Effector CD4-positive, alpha-beta T cell (primary cell): ENCODE data around the gene TTC22.

Experiments
- DNase-seq: peaks from one replicate; pipeline ENCODE4 v3.0.0-alpha.2; 2020

TTC22 gene

DNA sequence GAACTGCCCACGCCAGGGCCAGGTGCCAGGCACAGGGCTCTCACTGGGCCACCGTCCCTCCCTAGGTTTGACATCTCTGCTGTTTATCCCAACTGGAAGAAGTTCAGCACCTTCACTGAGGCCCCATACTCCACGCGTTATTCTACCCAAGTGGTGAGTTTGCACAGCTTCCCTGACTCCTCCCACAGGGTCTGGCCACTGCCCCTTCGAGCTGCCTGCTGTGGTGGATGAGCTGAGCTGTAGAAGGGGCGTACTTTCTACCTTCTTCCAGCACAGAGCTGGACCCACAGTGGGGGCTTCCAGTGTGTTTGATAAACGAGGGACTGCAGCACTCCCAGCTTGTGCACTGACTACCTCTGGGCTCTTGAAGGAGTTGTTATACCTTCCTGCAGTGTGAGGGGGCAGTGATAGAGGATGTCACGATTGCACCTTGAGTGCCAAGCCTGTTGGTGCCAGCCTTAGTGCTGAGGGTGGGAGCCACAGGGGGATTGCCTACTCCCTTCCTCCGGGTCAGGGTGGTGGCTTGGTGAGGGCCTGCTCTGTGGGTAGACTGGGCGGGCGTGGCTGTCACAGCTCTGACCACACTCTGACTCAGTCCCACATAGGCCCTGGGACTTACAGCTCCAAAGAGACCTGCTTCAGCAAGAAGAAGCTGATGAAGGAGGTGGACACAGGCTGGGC lies 5.9 kb upstream of the TTC22 start:
- DNase-seq: no peak

DNA sequence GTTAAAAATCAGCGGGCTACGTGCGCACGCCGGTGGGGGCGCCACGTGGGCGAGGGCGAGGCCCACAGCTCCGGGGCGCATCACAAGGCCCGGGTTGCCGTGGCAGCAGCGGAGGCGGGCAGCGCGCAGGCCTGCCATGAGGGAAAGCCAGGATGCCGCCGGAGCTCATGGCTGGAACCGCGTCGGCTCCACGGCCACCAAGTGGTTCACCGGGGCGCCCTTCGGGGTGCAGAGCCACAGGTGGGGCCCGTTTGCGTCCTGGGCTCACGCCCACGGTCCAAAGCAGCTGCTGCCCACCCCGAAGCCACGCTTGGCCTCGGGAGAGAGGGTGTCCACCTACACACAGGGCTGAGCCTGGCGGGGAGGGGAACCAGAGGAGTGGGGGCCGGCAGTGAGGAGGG lies 4.9 kb upstream of the TTC22 start:
- DNase-seq: no peak

DNA sequence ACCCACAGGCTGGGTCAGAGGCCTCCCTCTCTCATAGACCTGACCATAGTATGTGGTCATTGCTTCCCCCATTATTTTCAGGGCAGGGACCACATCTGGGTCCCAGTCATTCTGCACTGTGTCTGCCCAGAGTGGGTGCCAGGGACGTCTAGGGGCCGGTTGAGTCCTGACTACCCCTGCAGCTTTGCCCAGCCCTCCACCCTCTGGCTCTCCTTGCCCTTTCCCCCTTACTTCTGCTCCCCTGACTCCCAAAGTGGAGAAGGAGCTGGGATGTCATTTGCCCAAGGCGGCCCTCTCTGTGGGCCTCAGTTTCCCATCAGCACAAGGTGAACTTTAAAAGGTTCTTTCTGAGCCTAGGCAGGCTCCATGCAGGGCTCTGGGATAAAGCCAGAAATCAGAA lies 4.3 kb upstream of the TTC22 start:
- DNase-seq: no peak

DNA sequence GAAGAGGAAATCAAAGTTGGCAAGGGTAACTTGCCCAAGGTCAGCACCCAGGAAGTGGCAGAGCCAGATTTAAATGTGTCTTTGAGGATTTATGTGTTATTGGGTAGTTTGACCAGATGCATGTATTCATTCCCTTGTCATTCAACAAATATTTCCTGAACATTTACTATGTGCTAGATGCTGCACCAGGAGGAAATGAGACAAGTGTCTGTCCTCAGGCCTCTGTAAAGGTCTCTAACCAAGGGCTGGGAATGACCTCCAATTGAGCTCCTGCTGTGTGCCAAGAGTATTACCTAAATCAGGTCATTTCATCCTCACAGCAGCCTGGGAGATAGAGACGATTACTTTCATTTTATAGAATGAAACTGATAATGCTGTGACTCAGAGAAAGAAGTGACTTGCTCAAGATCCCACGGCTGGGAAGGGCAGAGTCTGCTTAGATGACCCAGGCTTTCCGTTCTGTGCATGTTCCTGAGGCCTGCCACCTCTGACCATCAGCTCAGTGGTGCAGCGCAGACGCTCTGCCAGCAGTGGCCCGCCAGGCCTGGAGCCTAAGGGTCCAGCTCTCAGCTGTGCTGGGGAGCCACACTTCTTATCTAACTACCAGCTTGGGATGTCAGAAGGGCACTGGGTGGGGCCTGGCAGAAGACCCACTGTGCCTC lies 3.5 kb upstream of the TTC22 start:
- no peak for DNase-seq

DNA sequence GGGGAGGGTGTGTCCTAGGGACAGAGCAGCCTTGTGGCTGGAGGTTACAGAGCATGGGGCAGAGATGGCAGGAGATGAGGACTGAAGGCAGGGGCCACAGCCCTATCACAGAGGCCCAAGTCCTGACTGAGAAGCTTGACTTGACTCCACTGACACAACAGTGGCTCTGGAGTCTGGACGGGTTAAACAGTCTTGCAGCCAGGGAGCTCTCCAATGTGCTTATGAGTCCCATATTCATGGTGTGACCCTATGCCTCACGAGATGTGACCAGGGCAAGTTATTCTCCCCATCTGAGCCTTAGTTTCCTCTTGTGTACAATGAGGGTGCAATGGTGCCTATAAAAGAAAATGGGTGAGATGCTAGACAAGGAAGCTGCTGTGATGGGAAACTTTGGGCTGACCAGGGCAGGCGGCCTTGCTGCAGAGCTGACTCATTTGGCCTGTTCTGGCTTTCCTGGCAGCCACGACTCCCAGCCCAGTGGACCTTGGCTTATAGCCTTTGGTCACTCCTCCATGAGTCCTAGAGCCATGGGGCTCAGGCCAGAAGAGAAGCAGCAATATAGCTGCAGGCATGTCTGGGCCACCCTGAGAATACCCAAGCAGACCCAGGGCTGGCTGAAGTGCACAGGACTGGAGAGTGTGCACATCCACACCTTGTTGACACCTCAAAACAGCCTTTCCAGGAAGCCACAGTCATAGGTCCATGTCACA lies 2.8 kb upstream of the TTC22 start:
- no peak for DNase-seq

DNA sequence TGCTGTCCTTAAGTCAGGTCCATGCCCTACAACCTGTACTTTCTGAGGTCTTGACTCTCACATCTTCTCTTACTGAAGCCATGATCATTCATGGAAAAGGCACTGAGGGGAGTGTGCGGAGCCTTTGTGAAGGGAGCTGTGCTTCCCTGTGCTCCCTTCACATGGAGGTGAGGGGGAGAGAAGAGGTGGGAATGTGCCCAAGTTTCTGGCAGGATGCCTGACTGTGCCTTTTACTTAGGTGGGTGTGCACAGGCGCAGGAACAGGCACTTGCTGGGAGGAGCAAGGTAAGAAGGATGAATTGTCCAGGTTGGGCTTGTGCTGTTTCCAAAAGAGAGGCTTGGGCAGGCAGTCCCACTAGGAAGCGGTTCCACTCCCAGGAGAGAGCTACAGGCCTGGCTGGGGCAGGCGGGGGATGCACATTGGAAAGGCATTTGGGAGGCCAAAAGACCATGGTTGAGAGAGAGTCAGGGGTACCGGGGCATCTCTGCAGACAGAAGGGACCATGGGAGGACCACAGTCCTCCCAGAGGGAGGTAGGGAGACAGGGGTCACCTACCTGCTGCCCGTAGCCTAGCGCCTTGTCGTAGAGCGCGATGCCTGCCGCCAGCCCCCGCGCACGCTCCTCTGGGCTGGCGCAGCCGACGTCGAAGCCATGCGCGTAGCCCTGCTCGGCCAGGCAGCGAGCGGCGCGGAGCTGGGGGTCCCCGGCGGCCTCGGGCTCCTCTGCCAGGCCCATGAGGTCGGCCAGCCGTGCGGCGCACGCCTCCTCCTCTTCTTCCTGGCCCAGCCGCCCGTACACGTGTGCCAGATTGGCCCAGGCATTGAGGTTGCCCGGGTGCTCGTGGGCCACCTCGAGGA lies 853 bp downstream of the TTC22 start:
- no peak for DNase-seq

DNA sequence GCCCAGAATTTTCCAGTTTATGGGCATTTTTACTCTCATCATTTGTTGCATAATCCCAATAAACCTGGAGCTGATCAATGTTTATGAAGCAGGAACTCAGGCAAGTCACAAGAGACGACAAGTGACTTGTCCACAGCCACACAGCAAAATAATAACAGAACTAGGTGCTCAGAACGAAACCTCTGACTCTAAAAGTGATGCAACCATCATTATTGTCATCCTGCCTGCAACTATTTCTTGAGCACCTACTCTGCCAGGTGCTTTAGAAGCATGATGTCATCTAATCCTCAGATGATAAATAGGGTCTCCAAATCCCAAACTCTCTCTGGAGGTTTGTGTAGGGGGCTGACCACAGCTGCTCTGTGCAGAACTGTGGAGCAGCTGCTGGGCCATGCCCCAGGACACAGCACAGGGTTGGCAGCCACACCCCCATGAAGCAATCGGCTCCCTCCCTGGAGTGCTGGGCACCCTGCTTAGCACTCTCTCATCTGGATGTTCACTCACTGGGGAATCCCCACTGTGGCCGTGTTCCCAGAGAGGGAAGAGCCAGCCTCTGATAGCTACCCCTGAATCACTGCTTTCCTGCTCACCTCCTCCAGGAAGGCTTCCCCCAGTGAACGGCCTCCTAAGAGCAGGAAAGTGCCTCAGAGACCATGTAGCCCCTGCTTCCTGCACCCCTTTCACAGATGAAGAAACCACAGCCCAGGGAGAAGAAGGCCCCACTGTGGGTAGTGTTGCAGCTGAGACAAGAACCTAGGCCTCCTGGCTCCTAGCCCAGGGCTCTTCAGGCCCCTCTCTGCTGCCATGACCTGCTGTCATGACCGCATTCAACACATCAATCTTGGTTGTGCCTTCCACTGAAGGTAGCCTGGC lies 2.1 kb downstream of the TTC22 start:
- DNase-seq: no peak

DNA sequence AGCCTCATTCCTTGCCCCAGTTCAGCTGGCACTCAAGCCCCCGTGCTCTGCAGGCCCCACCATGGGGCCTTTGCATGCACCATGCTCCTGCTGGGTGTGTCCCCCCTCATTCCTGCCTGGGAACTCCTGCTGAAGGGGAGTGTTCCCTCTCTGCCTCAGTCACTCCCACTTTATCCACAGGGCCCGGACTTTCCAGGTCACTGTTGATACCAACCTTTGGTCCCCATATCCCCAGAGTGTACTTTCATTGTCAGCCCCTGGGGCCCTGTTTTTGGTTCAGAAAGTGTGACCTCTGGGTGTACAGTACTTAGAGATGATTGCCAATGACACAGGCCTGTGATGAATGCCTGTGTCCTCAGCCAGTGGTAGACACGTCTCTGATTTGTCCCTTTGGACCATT lies 2.9 kb downstream of the TTC22 start:
- no peak for DNase-seq

DNA sequence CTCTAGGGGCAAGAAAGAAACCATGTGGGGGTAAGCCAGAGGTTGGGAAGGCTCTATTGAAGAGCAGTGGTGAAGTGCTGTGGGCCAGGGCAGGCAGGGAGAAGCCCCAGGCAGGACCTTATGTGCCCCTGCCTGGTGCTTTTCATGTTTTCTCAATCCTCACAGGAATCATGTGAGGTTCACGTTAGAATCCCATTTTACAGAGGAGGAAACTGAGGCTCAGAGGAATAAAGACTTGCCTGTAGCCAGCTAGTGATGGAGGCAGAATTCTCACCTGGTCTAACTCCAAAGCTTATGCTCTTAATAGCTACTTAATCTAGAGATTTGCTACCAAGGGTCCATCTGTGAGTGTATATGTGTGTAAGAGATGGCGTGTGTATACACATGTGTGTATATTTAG lies 4.2 kb downstream of the TTC22 start:
- DNase-seq: no peak

DNA sequence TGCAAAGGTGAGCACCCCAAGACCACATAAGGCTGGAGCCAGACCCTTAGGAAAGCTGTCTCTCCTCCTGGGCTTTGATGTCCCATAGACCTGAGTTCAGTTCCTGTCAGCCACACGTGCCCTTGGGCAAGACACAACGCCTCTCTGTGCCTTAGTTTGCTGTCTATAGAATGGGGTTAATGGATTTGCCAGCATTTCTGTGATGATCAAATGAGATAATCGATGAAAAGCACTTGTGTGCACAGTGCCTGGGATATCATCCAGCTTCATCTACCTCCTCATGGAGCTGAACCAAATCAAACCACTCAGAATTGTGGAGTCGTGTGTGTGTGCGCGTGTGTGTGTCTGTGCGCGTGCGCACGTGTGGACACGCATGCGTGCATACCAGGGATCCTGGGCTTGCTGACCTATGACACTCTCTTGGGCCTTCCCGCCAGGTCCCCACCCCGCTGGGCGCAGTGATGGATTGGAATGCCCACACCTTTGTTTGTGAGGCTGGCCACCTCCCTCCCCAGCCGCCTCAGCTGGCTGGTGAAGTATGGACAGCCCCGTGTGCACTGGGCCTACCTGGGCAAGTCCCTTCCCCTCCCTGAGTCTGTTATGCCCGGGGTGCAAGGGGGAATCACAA lies 5.2 kb downstream of the TTC22 start:
- no peak for DNase-seq

DNA sequence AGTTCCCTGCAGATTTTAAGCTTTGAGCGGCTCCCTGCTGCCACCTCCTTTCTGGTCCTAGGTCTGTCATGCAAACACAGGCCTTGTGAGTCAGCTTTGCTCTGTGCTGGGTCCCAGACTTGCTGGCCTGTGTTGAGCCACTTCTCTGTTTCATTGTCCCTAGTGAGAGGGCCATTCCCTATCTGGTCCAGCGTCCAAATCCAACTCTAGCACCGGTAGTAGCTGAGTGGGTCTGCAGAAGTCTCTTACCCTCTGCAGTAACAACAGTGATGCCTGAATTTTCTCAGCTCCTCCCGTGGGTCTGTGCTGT lies 5.8 kb downstream of the TTC22 start:
- DNase-seq: no peak

DNA sequence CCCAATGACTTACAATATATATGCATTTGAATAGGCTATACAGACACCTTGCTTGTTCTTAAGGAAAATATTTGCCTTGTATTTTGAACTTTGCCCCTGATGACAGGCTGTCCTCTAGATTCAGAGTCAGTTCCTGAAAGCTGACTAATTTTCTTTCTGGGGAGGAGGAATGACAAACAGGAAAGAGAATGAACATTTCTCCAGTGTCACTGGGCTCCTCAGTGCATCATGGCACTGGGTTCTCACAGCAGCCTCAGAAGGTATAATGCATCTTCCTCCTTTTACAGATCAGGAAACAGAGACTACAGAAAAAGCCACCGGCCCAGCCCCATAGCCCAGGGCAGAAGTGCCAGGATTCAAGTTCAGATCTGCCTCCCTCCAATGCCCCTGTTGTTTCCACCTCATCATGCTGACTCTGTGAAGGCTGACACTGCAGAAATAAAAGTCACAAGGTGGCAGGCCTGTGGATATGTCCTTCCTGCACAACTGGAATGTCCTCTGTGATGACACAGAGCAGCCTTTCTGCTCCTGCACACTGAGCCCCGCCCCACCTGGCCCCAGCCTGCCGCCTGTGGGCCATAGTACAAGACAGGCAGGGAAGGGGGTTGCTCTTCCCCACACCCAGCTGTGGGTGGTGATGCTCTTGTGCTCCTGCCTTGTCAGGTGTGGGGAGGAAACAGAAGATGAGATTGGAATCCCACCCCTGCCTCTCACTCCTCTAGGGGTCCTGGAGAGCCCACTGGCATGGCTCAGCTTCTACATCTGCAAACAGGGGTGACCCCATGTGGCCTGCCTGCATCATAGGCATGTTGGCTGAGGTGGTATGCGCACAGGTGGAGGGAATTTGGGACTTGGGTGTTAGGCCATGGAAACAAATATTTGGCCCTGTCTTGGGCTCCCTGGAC lies 6.4 kb downstream of the TTC22 start:
- no peak for DNase-seq

DNA sequence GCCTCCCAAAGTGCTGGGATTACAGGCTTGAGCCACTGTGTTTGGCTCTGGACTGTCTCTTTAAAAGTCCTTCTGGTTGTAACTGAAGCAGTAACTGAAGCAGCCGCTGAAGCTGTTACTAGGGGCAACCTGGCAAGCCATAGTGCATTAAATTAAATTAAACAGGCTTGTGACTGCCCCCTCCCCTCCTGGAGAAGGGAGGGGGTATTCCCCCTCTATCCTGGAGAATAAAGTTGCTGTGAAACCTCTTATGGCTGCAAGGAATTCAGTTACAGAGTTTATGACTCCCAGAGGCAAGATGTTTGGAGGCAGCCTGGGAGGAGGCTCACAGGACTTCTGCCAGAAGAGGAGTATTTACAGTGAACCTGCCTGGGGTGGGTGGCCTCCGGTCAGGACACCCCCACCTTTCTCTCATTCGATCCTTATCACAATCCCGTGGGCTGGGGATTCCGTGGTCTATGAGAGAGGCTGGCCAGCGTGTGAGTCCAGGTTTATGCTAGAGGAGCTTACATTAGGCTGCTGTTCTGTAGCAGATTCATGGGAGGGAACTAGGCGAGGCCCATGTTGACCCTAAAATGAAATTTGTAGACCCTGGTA lies 8.3 kb downstream of the TTC22 start:
- DNase-seq: no peak

DNA sequence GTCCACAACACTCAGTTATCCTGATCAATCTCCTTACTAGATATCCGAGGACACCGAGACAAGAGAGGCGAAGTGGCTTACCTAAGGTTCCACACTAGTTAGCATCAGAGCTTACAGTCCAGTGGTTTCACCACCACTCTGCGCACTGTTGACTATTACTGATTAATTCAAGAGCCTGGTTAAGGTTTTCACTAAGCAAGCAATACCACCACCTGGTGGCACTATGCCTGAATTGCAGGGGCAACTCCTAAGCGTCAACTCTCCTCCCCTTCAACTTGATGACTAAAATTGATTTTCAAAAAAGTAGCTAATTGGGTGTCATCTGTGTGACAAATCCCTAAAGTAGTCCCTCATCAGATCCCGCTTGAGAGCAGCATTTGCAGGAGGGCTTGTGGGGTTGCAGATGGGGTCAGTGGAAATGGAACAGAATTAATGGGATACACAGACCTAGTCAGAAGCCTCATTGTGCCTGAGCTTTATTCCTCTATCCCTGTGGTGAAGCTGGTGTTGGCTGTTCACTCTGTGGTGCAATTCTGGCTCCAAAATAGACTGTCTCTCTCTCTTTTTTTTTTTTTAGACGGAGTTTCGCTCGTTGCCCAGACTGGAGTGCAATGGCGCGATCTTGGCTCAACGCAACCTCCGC lies 9.1 kb downstream of the TTC22 start:
- DNase-seq: no peak

DNA sequence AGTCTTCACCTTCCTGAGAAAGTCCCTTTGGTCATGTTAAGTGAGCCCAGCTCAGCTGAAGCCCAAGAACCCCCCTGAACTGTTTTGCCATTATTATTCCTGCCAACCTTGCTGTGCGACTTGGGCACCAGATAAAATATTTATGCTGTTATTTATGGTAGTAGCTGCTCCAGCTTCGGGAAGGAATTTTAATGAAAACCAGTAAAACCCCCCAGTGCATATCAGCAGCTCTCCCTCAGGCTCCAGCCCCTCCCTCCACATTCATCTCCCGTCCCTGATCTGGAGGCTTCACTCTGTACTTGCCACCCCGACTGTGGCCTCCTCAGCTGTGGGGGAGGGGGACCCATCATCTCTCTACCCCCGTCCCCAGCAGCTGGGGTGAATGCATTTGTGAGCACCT lies 12.7 kb downstream of the TTC22 start:
- no peak for DNase-seq

DNA sequence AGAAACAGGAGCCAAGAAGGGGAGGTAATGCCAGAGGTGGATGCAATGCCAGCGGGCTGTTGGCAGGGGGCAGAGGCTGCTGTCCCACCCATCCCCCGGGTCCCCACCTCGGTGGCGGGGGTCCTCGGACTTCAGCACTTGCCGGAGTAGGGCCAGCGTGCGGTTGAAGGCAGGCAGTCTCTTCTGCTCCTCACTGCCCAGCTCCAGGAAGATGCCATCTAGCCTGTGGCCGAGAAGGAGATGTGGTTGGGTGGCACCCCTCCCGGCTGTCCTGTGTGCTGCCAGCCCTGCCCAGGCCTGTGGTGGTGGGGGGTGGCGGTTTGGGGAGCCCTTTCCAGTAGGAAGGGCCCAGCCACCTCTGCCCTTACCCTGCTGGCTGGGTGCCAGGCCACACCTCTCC lies 13.5 kb downstream of the TTC22 start:
- DNase-seq: no peak

DNA sequence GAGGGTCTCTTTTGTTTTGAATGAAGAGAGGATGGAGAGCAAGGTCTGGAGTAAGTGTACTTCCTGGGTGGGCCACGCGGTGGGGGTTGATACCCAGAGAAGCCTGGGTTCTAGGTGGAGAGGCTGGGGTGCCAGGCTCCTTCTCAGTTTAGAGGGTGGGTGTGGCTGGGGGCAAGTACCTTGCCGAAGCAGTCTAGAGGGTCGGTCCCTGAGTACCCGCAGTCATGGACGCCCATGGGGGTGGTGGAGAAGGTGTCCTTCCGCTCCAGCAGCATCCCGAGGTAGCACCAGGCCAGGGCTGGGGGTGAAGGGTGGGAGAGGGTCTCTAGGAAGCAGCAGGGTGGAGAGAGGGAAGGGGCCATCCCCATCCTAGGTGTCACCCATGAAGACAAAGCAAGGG lies 14.3 kb downstream of the TTC22 start:
- no peak for DNase-seq

DNA sequence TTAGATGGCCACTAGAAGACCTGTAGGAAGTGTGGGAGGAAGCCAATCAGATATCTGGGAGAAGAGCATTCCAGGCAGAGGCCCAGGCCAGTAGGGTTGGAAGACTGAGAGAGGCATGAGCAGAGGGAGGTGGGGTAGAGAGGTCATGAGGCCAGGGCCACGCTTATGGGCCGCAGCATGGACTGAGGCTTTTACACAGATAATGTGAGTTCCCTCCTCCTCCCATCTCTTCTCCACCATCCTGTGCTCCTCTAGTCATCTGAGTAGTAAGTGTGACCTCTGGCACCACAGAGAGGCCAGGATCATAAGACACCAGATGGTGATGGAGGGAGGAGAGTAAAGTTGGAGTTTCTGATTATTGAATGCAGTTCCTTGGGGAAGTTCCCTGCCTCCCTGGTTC lies 17.1 kb downstream of the TTC22 start:
- no peak for DNase-seq

DNA sequence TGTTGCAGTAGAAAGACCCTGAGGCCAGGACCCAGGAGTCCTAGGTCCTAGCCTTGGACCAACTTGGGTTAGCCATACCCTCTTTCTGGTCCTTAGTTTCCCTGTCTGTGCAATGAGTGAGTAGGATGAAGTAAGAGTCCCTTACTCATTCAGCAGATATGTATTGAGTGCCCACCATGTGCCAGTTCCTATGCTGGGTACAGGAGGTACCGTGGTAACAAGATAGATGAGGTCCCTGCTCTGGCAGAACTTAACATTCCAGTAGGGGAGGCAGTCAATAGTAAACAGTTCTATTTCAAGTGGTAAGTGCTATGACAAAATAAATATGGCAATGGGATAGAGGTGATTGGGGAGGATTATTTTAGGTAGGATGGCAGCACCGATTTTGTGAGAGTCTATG lies 18.5 kb downstream of the TTC22 start:
- DNase-seq: no peak

DNA sequence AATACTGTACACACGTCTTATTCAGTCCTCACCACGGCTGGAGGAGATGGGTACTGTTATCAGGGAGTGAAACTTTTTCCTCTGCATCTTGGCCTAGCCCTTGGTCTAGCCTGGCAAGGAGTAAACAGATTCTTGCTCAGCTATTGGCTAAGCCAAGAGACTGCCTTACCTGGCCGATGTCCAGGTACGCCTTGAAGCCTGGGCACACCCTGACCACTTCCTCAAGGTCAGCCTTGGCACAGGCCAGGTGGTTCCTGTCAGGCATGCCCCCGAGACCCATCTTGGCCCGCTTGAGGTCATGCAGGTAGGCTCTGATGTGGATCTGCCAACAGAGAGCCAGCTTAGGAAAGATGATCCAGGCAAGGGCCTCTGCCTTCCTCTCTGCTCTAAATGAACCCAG lies 19.0 kb downstream of the TTC22 start:
- no peak for DNase-seq
